ENCODE results near the gene RBBP6. TPM values are rescaled to one million over a fixed set of nuclear protein-coding genes. Genes with fewer than 3 reads are reported as not detected.

RBBP6 gene
- polyA plus RNA-seq, 1 of the 3 experiments (the other 2 are of a cell fraction) = 15.1 TPM

- Histone ChIP-seq H3K36me3 (replicated peaks in 1 of 2; ENCODE audit: control insufficient read depth in 1 of 2, insufficient read depth in 2 of 2, low read length in 1 of 2) (no peaks in the 10 kb centered on the region), H3K27me3 (ENCODE audit: insufficient read depth) (no peaks in the 10 kb centered on the region), H3K9ac (no peak overlapping the region), H3K4me2 (no peak overlapping the region), H3K9me2 (no peaks in the 10 kb centered on the region), H2AFZ (ENCODE audit: low read depth) (no peak overlapping the region), H4K20me1 (ENCODE audit: insufficient read depth) (no peaks in the 10 kb centered on the region), H3K4me3 (ENCODE audit: low read depth in 2 of 2, low read length in 1 of 2) (no peak overlapping the region), H3F3A (replicated peaks; ENCODE audit: insufficient read depth) (peaks cover 3% of the 10 kb centered on the region), H3K9me3 (no peaks in the 10 kb centered on the region), H3K27ac (ENCODE audit: low read depth in 2 of 2, low read length in 1 of 2) (no peak overlapping the region), H3K4me1 (ENCODE audit: control insufficient read depth in 1 of 2, insufficient read depth in 2 of 2, low read depth in 1 of 2, low read length in 1 of 2) (no peaks in the 10 kb centered on the region; a peak in 1 of 4 replicates), H3K79me2 (ENCODE audit: insufficient read depth) (no peaks in the 10 kb centered on the region)
- ChIA-PET POLR2A (no interaction called here), CTCF (no interaction called here)
- 96% methylated on average over 2 of the region's 2 CpGs for WGBS (ENCODE audit: low lambda C conversion rate)
- TF ChIP-seq GABPA (IDR thresholded peaks at IDR 0.05; ENCODE audit: low read depth) = no peak
- TF ChIP-seq CTCF (IDR thresholded peaks at IDR 0.05) = no peak
- TF ChIP-seq GATA2 (CRISPR knock-in tag; IDR thresholded peaks at IDR 0.05) = no peak
- TF ChIP-seq REST (IDR thresholded peaks at IDR 0.05; ENCODE audit: low read depth, low read length) = no peak
- no peak for TF ChIP-seq FOSL2 (IDR thresholded peaks at IDR 0.05; ENCODE audit: borderline replicate concordance, low read depth)
- TF ChIP-seq MEF2A (IDR thresholded peaks at IDR 0.05; ENCODE audit: borderline replicate concordance, low read depth) = no peak
- no peak for TF ChIP-seq EZH2phosphoT487 (IDR thresholded peaks at IDR 0.05; ENCODE audit: borderline replicate concordance, low read depth)
- TF ChIP-seq JUND (IDR thresholded peaks at IDR 0.05) = no peak
- TF ChIP-seq CHD2 (IDR thresholded peaks at IDR 0.05; ENCODE audit: low read length, partially characterized antibody) = no peak
- TF ChIP-seq POLR2AphosphoS5 (IDR thresholded peaks at IDR 0.05; ENCODE audit: low read depth, low read length) = no peak
- TF ChIP-seq USF2 (IDR thresholded peaks at IDR 0.05; ENCODE audit: borderline replicate concordance, low read depth, low read length) = no peak
- no peak for TF ChIP-seq SIN3A (IDR thresholded peaks at IDR 0.05; ENCODE audit: borderline replicate concordance, low read depth, low read length)
- no peak for TF ChIP-seq FOXM1 (IDR thresholded peaks at IDR 0.05; ENCODE audit: low read depth)
- TF ChIP-seq ZBTB33 (IDR thresholded peaks at IDR 0.05; ENCODE audit: borderline replicate concordance, low read depth) = no peak
- DNase-seq = no peak
Observed at GRCh38 chr16:24617502-24617901, 78.1 kb downstream of the RBBP6 start.

Other genes with a start within 250 kb of the RBBP6 start
- gene TNRC6A, start 190.1 kb downstream of the RBBP6 start, polyA plus RNA-seq (2012; rRNA removed) = 32.5 and 40.1 TPM in 2 replicates